Activated CD4-positive, alpha-beta T cell treated with anti-CD3 and anti-CD28 coated beads, Interleukin-2, amount 10 ng/mL, durations not matched to agents 7 days and 5 days (primary cell): ENCODE results near the gene ADGRE3. TPM values are rescaled to one million over a fixed set of nuclear protein-coding genes. Genes with fewer than 3 reads are reported as not detected.

Experiments used
- CTCF ChIA-PET: fragments of 350-600 bp; sonication (Branson Sonifier 250); formaldehyde crosslinking; loops from one replicate; lab custom pipeline; 2021; ENCODE audit warnings: antibody characterized with exemption; lab: Charles Lee
- POLR2A ChIA-PET: fragments of 350-600 bp; sonication (Branson Sonifier 250); formaldehyde crosslinking; loops from one replicate; lab custom pipeline; 2021; ENCODE audit warnings: antibody characterized with exemption; lab: Charles Lee
- DNase-seq: peaks from one replicate; pipeline ENCODE4 v3.0.0-alpha.2; 2020
- H3K27ac Mint-ChIP-seq: one replicate; pipeline ENCODE4 v1.8.0; 2021; ENCODE audit warnings: mild to moderate bottlenecking, moderate library complexity, mixed read lengths
- H3K27me3 Mint-ChIP-seq: one replicate; pipeline ENCODE4 v1.8.0; 2021; ENCODE audit warnings: mixed read lengths
- H3K36me3 Mint-ChIP-seq: one replicate; pipeline ENCODE4 v1.8.0; 2021; ENCODE audit warnings: low read depth, mixed read lengths
- H3K4me1 Mint-ChIP-seq: one replicate; pipeline ENCODE4 v1.8.0; 2021; ENCODE audit warnings: mixed read lengths
- H3K4me3 Mint-ChIP-seq: one replicate; pipeline ENCODE4 v1.8.0; 2021; ENCODE audit warnings: mild to moderate bottlenecking, moderate library complexity, mixed read lengths
- H3K9me3 Mint-ChIP-seq: one replicate; pipeline ENCODE4 v1.8.0; 2021; ENCODE audit warnings: mixed read lengths
- total RNA-seq, 2 experiments: library from RNA; stranded (reverse); gene quantifications; one replicate each; pipeline ENCODE4 v1.2.3, GENCODE V29; 2021

The ADGRE3 gene
- not detected for total RNA-seq

GRCh38 chr19:14674764-14675163 lies at the start of gene ADGRE3:
TSS of gene ADGRE3 (minus strand) at chr19:14674844. CDS start at chr19:14674770, 74 bp downstream.
- no peaks in the 10 kb centered on the region for H3K4me1 Mint-ChIP-seq
- ChIA-PET POLR2A (no interaction called here), CTCF (no interaction called here)
- DNase-seq: no peak
- peaks cover 29% of the 10 kb centered on the region for H3K27me3 Mint-ChIP-seq
- H3K36me3 Mint-ChIP-seq: no peaks in the 10 kb centered on the region
- no peak within 1 kb of the TSS for H3K27ac Mint-ChIP-seq
- H3K9me3 Mint-ChIP-seq: peaks cover 6% of the 10 kb centered on the region
- no peak within 1 kb of the TSS for H3K4me3 Mint-ChIP-seq

- H3K36me3 Mint-ChIP-seq: peaks cover 44% of the 10 kb centered on the region
- H3K4me1 Mint-ChIP-seq: no peaks in the 10 kb centered on the region
Measured at GRCh38 chr19:14722127-14722526, 47.5 kb upstream of the ADGRE3 start.

GRCh38 chr19:14719162-14719561 lies 44.5 kb upstream of the ADGRE3 start:
- no peak overlapping the region for H3K27ac Mint-ChIP-seq
- H3K27me3 Mint-ChIP-seq: no peaks in the 10 kb centered on the region
- no peak overlapping the region for H3K4me3 Mint-ChIP-seq
- no peaks in the 10 kb centered on the region for H3K4me1 Mint-ChIP-seq
- POLR2A ChIA-PET: no interaction called here
- CTCF ChIA-PET: no interaction called here
- DNase-seq: no peak
- peaks cover 72% of the 10 kb centered on the region for H3K36me3 Mint-ChIP-seq
- H3K9me3 Mint-ChIP-seq: peaks cover 71% of the 10 kb centered on the region

More at GRCh38 chr19:14722127-14722526, 47.5 kb upstream of the ADGRE3 start:
- ChIA-PET CTCF (interaction anchor here (1.3 kb wide), 1 partner anchor 10 kb away, joined by 3 read pairs; no protein-coding TSS in a partner anchor), POLR2A (no interaction called here)
- H3K4me3 Mint-ChIP-seq: no peak overlapping the region
- no peak overlapping the region for H3K27ac Mint-ChIP-seq
- DNase-seq: no peak
- H3K27me3 Mint-ChIP-seq: no peaks in the 10 kb centered on the region
- peaks cover 70% of the 10 kb centered on the region for H3K9me3 Mint-ChIP-seq

- H3K4me3 Mint-ChIP-seq: no peak overlapping the region
- H3K36me3 Mint-ChIP-seq: peaks cover 75% of the 10 kb centered on the region
- no peaks in the 10 kb centered on the region for H3K27me3 Mint-ChIP-seq
- no peak for DNase-seq
- no peak overlapping the region for H3K27ac Mint-ChIP-seq
- ChIA-PET CTCF (no interaction called here), POLR2A (no interaction called here)
- peaks cover 71% of the 10 kb centered on the region for H3K9me3 Mint-ChIP-seq
- H3K4me1 Mint-ChIP-seq: no peaks in the 10 kb centered on the region
Measured at GRCh38 chr19:14718522-14719116, 44.0 kb upstream of the ADGRE3 start.

- Mint-ChIP-seq H3K27me3 (no peaks in the 10 kb centered on the region), H3K9me3 (peaks cover 70% of the 10 kb centered on the region), H3K27ac (no peak overlapping the region), H3K4me3 (no peak overlapping the region), H3K36me3 (peaks cover 79% of the 10 kb centered on the region), H3K4me1 (no peaks in the 10 kb centered on the region)
- no peak for DNase-seq
- CTCF ChIA-PET: interaction anchor here (1.0 kb wide), 1 partner anchor 9 kb away, joined by 3 read pairs; no protein-coding TSS in a partner anchor
- POLR2A ChIA-PET: no interaction called here
Measured at GRCh38 chr19:14715841-14716240, 41.2 kb upstream of the ADGRE3 start.

- DNase-seq: no peak
- Mint-ChIP-seq H3K27me3 (no peaks in the 10 kb centered on the region), H3K4me3 (no peak overlapping the region), H3K9me3 (peaks cover 8% of the 10 kb centered on the region), H3K36me3 (peaks cover 77% of the 10 kb centered on the region), H3K27ac (no peak overlapping the region), H3K4me1 (no peaks in the 10 kb centered on the region)
- POLR2A ChIA-PET: no interaction called here
- CTCF ChIA-PET: no interaction called here
Measured at GRCh38 chr19:14704450-14704849, 29.8 kb upstream of the ADGRE3 start.

- no peaks in the 10 kb centered on the region for H3K4me1 Mint-ChIP-seq
- CTCF ChIA-PET: no interaction called here
- H3K27ac Mint-ChIP-seq: no peak overlapping the region
- H3K4me3 Mint-ChIP-seq: no peak overlapping the region
- no peak for DNase-seq
- no peaks in the 10 kb centered on the region for H3K27me3 Mint-ChIP-seq
- POLR2A ChIA-PET: no interaction called here
- H3K9me3 Mint-ChIP-seq: peaks cover 6% of the 10 kb centered on the region
- H3K36me3 Mint-ChIP-seq: peaks cover 74% of the 10 kb centered on the region
Measured at GRCh38 chr19:14703833-14704232, 29.2 kb upstream of the ADGRE3 start.

GRCh38 chr19:14700711-14701375 lies 26.2 kb upstream of the ADGRE3 start:
- H3K4me3 Mint-ChIP-seq: no peak overlapping the region
- DNase-seq: no peak
- CTCF ChIA-PET: interaction anchor here (1.4 kb wide), 1 partner anchor 11 kb away, joined by 4 read pairs; the partner anchor contains the start of gene ZNF333
- POLR2A ChIA-PET: no interaction called here
- peaks cover 3% of the 10 kb centered on the region for H3K9me3 Mint-ChIP-seq
- no peaks in the 10 kb centered on the region for H3K27me3 Mint-ChIP-seq
- H3K4me1 Mint-ChIP-seq: no peaks in the 10 kb centered on the region
- no peak overlapping the region for H3K27ac Mint-ChIP-seq
- peaks cover 61% of the 10 kb centered on the region for H3K36me3 Mint-ChIP-seq

GRCh38 chr19:14699641-14700040 lies 25.0 kb upstream of the ADGRE3 start:
- Mint-ChIP-seq H3K4me3 (no peak overlapping the region), H3K27me3 (no peaks in the 10 kb centered on the region), H3K9me3 (peaks cover 3% of the 10 kb centered on the region), H3K27ac (no peak overlapping the region), H3K36me3 (peaks cover 54% of the 10 kb centered on the region), H3K4me1 (no peaks in the 10 kb centered on the region)
- ChIA-PET CTCF (no interaction called here), POLR2A (no interaction called here)
- DNase-seq: no peak

- CTCF ChIA-PET: no interaction called here
Measured at GRCh38 chr19:14695471-14695870, 20.8 kb upstream of the ADGRE3 start.

GRCh38 chr19:14694641-14695266 lies 20.1 kb upstream of the ADGRE3 start:
- POLR2A ChIA-PET: no interaction called here
- Mint-ChIP-seq H3K27me3 (no peaks in the 10 kb centered on the region), H3K4me1 (peaks cover 13% of the 10 kb centered on the region), H3K9me3 (no peaks in the 10 kb centered on the region), H3K4me3 (no peak overlapping the region), H3K27ac (no peak overlapping the region), H3K36me3 (peaks cover 16% of the 10 kb centered on the region)
- CTCF ChIA-PET: interaction anchor here (0.6 kb wide), 1 partner anchor 452 kb away, joined by 3 read pairs; no protein-coding TSS in a partner anchor
- no peak for DNase-seq

More at GRCh38 chr19:14695471-14695870, 20.8 kb upstream of the ADGRE3 start:
- no peak for DNase-seq
- Mint-ChIP-seq H3K9me3 (no peaks in the 10 kb centered on the region), H3K27ac (no peak overlapping the region), H3K4me1 (peaks cover 10% of the 10 kb centered on the region), H3K27me3 (no peaks in the 10 kb centered on the region), H3K36me3 (peaks cover 21% of the 10 kb centered on the region), H3K4me3 (no peak overlapping the region)
- POLR2A ChIA-PET: no interaction called here

- Mint-ChIP-seq H3K9me3 (no peaks in the 10 kb centered on the region), H3K27me3 (no peaks in the 10 kb centered on the region), H3K27ac (peak within 1 kb of the TSS; percentile 100), H3K4me1 (peaks cover 21% of the 10 kb centered on the region), H3K36me3 (no peaks in the 10 kb centered on the region), H3K4me3 (peak within 1 kb of the TSS; percentile 94)
- ChIA-PET CTCF (interaction anchor here (0.6 to 10.8 kb wide), 5 partner anchors 10 to 553 kb away, joined by 3 to 100 read pairs (median 4); partner anchors contain the start of gene NDUFB7), POLR2A (interaction anchor here (1.1 kb wide), 1 partner anchor 171 kb away, joined by 4 read pairs; no protein-coding TSS in a partner anchor)
- DNase-seq: peak; percentile 99
Measured at GRCh38 chr19:14689598-14690503, 15.2 kb upstream of the ADGRE3 start, which contains the start of gene ZNF333. TSS of gene ZNF333 (plus strand) at chr19:14690048. CDS start at chr19:14693492, 3,444 bp downstream.
